GM12878 (cell line): ENCODE measurements around the gene UHRF2. TPM values are rescaled to one million over a fixed set of nuclear protein-coding genes. Genes with fewer than 3 reads are reported as not detected.

ENCODE experiments used
- ATAC-seq: fragments of 200-7000 bp; cut with Tn5 transposase; 3 replicates; pipeline ENCODE4 v1.9.1; 2020; ENCODE audit warnings: mild to moderate bottlenecking, moderate library complexity
- BruUV-seq: library from RNA; stranded (reverse); fragments of 400-500 nt; replicated peaks from 2 replicates; lab custom pipeline; 2021; lab: Mats Ljungman, UMichigan
- CTCF ChIA-PET: fragments of 300-600 bp; sonication (Branson Sonifier 250); formaldehyde crosslinking; extraction: SDS; loops from one replicate; lab custom pipeline; 2021; ENCODE audit warnings: inconsistent platforms; lab: Yijun Ruan, JAX
- POLR2A ChIA-PET: fragments of 350-600 bp; formaldehyde crosslinking; extraction: SDS; loops from one replicate; lab custom pipeline; 2021; ENCODE audit warnings: inconsistent platforms; lab: Charles Lee
- RAD21 ChIA-PET: fragments of 300-600 bp; sonication (Branson Sonifier 250); formaldehyde crosslinking; loops from one replicate; lab custom pipeline; 2023; ENCODE audit warnings: antibody characterized with exemption; ENCODE audit not compliant: unreplicated experiment; lab: Charles Lee
- SMC1A ChIA-PET: fragments of 300-600 bp; sonication (Branson Sonifier 250); formaldehyde crosslinking; loops from one replicate; lab custom pipeline; 2023; ENCODE audit not compliant: unreplicated experiment, uncharacterized antibody; lab: Charles Lee
- DNase-seq: peaks from one replicate; pipeline ENCODE4 v3.0.0-alpha.2; 2011; ENCODE audit warnings: low read depth, low spot score
- FAIRE-seq: peaks from 3 replicates; lab custom pipeline; 2011; peaks lifted over from hg19 to GRCh38; lab: Jason Lieb, UNC
- H2AFZ ChIP-seq: 2 replicates; pipeline ENCODE4 v1.6.0; 2011; ENCODE audit warnings: low read depth, low read length, control low read depth; ENCODE audit not compliant: control insufficient read depth
- H3K27ac ChIP-seq: 2 replicates; pipeline ENCODE4 v1.5.1; 2011; ENCODE audit warnings: control low read depth; ENCODE audit not compliant: control insufficient read depth, insufficient read depth
- H3K27me3 ChIP-seq, 2 experiments: replicated peaks in 1 of 2; 2 replicates each; pipeline versions ENCODE4 v1.6.0 to v1.6.1; 2011; ENCODE audit warnings: low read length in 1 of 2; ENCODE audit not compliant: control insufficient read depth in 2 of 2, insufficient read depth in 2 of 2
- H3K36me3 ChIP-seq, 2 experiments: 2 replicates each; pipeline ENCODE4 v1.5.1; 2011; ENCODE audit warnings: low read length in 1 of 2; ENCODE audit not compliant: control insufficient read depth in 2 of 2, insufficient read depth in 2 of 2
- H3K4me1 ChIP-seq: 2 replicates; pipeline ENCODE4 v1.6.1; 2011; ENCODE audit warnings: mild to moderate bottlenecking, low read length, moderate library complexity, mixed read lengths; ENCODE audit not compliant: control insufficient read depth, insufficient read depth
- H3K4me2 ChIP-seq: 2 replicates; pipeline ENCODE4 v1.6.0; 2011; ENCODE audit warnings: control low read depth; ENCODE audit not compliant: control insufficient read depth, insufficient read depth
- H3K4me3 ChIP-seq: fragments of 200-600 bp; sonication (generic); 2 replicates; pipeline ENCODE4 v1.5.1; 2016
- H3K79me2 ChIP-seq: 2 replicates; pipeline ENCODE4 v1.6.0; 2011; ENCODE audit warnings: low read length; ENCODE audit not compliant: control insufficient read depth, insufficient read depth
- H3K9ac ChIP-seq: 2 replicates; pipeline ENCODE4 v1.8.0; 2011; ENCODE audit warnings: low read length, control low read depth, mixed read lengths; ENCODE audit not compliant: control insufficient read depth, insufficient read depth
- H3K9me3 ChIP-seq: replicated peaks from 3 replicates; pipeline ENCODE4 v1.5.1; 2011; ENCODE audit warnings: mild to moderate bottlenecking, low read length; ENCODE audit not compliant: control insufficient read depth, insufficient read depth
- H4K20me1 ChIP-seq: 2 replicates; pipeline ENCODE4 v1.6.0; 2011; ENCODE audit not compliant: control insufficient read depth, insufficient read depth
- BCL11A ChIP-seq: IDR thresholded peaks from 2 replicates; pipeline ENCODE4 v1.6.1; 2011; ENCODE audit warnings: low read depth, low read length
- MEF2B ChIP-seq: fragments of 450-650 bp; IDR thresholded peaks from 2 replicates; pipeline ENCODE4 v1.6.1; 2018; ENCODE audit warnings: mild to moderate bottlenecking, moderate library complexity; ENCODE audit not compliant: partially characterized antibody, poor library complexity, severe bottlenecking
- RUNX3 ChIP-seq: IDR thresholded peaks from 2 replicates; pipeline ENCODE4 v1.6.1; 2012; ENCODE audit warnings: low read length, inconsistent platforms
- WGBS: methylation state at CpG from one replicate; pipeline ENCODE4 v1.1.6; 2016; ENCODE audit warnings: low lambda C conversion rate; ENCODE audit not compliant: insufficient replicate concordance, insufficient coverage; ENCODE audit errors: missing lambda C conversion rate; 5-methylcytosine and 5-hydroxymethylcytosine counted together
- in situ Hi-C: fragments of 300-500 bp; cut with MboI; formaldehyde crosslinking; loops from 9 replicates; pipeline ENCODE4 v1.14.3; 2018; ENCODE audit warnings: mixed read lengths
- intact Hi-C: fragments of 100-400 bp; cut with micrococcal nuclease; formaldehyde crosslinking; loops from one replicate; pipeline ENCODE4 v1.14.2; 2022; ENCODE audit not compliant: unreplicated experiment
- polyA plus RNA-seq, 11 experiments: library from polyadenylated mRNA; depleted of rRNA in 4 of 11; unstranded in 6 of 11; stranded (reverse) in 5 of 11; fragments of >200 nt; fragmentation: Nextera tagmentation in 4 of 11; fragmentation: Illumina TruSeq in 1 of 11; extraction: Ambion mirVana in 4 of 11; extraction: Trizol in 1 of 11; gene quantifications; 1 replicate in 1 of 11; 2 replicates in 10 of 11; pipeline versions ENCODE4 v1.2.1 to v1.2.3, GENCODE V29; 2011 to 2016; ENCODE audit warnings: inconsistent platforms in 2 of 11, missing spikeins in 2 of 11, low read depth in 1 of 11
- total RNA-seq, 4 experiments: library from RNA; depleted of rRNA in 3 of 4; stranded (reverse); fragments of >200 nt in 3 of 4; fragmentation: Illumina TruSeq in 1 of 4; extraction: Trizol in 1 of 4; gene quantifications; 2 replicates each; pipeline versions ENCODE4 v1.2.1 to v1.2.3, GENCODE V29; 2013 to 2021
- TF ChIP-seq, protein P1 (sequence below): fragments of 450-650 bp; formaldehyde crosslinking; IDR thresholded peaks from 2 replicates; pipeline ENCODE4 v1.5.0; 2022; ENCODE audit warnings: mild to moderate bottlenecking, missing genetic modification characterization

The UHRF2 gene
- total and polyA plus RNA-seq, 10 of the 15 experiments (the other 5 are each of a cell fraction or from before 2014, with no cell fraction given) = 11.2 to 95.8 (median 43.1) TPM

DNA sequence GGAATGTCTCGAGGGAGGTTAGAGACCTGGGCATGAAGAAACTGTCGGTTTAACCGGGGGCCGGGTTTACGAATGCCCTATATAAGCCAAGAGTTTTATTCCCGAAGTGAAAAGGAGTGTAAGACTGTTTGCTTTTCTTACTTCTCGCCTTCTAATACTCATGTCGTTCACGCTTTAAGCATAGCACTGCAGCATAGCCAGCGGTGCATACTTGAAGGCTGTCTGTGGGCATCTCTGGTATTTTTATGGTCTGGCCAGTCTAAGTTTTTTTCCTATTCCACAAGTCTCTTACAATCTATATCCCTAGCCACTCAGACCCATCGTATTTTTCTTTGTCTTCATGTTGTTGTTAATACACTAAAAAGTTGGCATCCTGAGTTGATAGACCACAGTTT, 1.2 kb downstream of the UHRF2 start:
- Histone ChIP-seq H3K36me3 (peaks cover 0 to 5% of the 10 kb centered on the region in 2 experiments; a peak in 1 of 4 replicates), H3K79me2 (peaks cover 61% of the 10 kb centered on the region), H3K4me2 (peak overlapping the region; percentile 98; the same call in 1 of the 2 replicates)
- WGBS = 0% methylated on average over 11 of the region's 11 CpGs
- CTCF ChIA-PET = interaction anchor here (0.5 to 2.4 kb wide), 11 partner anchors 8 to 253 kb away, joined by 3 to 15 read pairs (median 4); no protein-coding TSS in a partner anchor
- TF ChIP-seq MEF2B (no peak), BCL11A (no peak), RUNX3 (peak; percentile 5; the same call in 1 of the 2 replicates)
- TF ChIP-seq, protein P1, sequence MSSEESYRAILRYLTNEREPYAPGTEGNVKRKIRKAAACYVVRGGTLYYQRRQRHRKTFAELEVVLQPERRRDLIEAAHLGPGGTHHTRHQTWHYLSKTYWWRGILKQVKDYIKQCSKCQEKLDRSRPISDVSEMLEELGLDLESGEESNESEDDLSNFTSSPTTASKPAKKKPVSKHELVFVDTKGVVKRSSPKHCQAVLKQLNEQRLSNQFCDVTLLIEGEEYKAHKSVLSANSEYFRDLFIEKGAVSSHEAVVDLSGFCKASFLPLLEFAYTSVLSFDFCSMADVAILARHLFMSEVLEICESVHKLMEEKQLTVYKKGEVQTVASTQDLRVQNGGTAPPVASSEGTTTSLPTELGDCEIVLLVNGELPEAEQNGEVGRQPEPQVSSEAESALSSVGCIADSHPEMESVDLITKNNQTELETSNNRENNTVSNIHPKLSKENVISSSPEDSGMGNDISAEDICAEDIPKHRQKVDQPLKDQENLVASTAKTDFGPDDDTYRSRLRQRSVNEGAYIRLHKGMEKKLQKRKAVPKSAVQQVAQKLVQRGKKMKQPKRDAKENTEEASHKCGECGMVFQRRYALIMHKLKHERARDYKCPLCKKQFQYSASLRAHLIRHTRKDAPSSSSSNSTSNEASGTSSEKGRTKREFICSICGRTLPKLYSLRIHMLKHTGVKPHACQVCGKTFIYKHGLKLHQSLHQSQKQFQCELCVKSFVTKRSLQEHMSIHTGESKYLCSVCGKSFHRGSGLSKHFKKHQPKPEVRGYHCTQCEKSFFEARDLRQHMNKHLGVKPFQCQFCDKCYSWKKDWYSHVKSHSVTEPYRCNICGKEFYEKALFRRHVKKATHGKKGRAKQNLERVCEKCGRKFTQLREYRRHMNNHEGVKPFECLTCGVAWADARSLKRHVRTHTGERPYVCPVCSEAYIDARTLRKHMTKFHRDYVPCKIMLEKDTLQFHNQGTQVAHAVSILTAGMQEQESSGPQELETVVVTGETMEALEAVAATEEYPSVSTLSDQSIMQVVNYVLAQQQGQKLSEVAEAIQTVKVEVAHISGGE = no peak
- TF ChIP-seq, all 136 proteins: peak for 1
- BruUV-seq = no TSS peak
- peak overlapping the region; percentile 86 for H3K4me3 ChIP-seq
- H4K20me1 ChIP-seq = no peaks in the 10 kb centered on the region
- H3K4me1 ChIP-seq = peaks cover 12% of the 10 kb centered on the region; the same call in 1 of the 2 replicates
- ChIA-PET SMC1A (interaction anchor here (0.8 to 6.3 kb wide), 14 partner anchors 9 to 277 kb away, joined by 3 to 69 read pairs (median 6); no protein-coding TSS in a partner anchor), POLR2A (interaction anchor here (1.1 to 4.7 kb wide), 9 partner anchors 10 to 233 kb away, joined by 3 to 22 read pairs (median 5); no protein-coding TSS in a partner anchor), RAD21 (interaction anchor here (0.5 to 3.9 kb wide), 17 partner anchors 10 to 562 kb away, joined by 3 to 27 read pairs (median 4); no protein-coding TSS in a partner anchor)
- H3K9me3 ChIP-seq = no peaks in the 10 kb centered on the region
- H2AFZ ChIP-seq = peak overlapping the region; percentile 37; the same call in 1 of the 2 replicates
- no peaks in the 10 kb centered on the region for H3K27me3 ChIP-seq
- peak overlapping the region; percentile 79 for H3K27ac ChIP-seq
- FAIRE-seq (no peak), ATAC-seq (peak; percentile 18; the same call in 2 of the 3 replicates), DNase-seq (no peak)
- H3K9ac ChIP-seq = peak overlapping the region; percentile 95
- intact Hi-C loops (loop anchor here (2.0 to 5.0 kb wide), 3 partner anchors 63 to 343 kb away; partner anchors contain the start of gene KDM4C), in situ Hi-C loops (loop anchor here (10.0 kb wide), 1 partner anchor 271 kb away; no protein-coding TSS in a partner anchor)
